Gastrocnemius medialis (tissue), 4 donors: ENCODE results near the gene MEGF11. TPM values are rescaled to one million over a fixed set of nuclear protein-coding genes. Genes with fewer than 3 reads are reported as not detected.

Experiments used
- ATAC-seq, 2 donors: fragments of 150-250 bp; one replicate each; pipeline ENCODE4 v1.9.1; 2016
- DNase-seq, 2 donors: peaks; one replicate each; pipeline ENCODE4 v3.0.0-alpha.2; 2019
- H3K27ac ChIP-seq, 4 donors: fragments of 200-600 bp; sonication (generic); 1 replicate in 1 of 4; 2 replicates in 3 of 4; pipeline ENCODE4 v1.5.1; 2016 to 2018; ENCODE audit warnings: mild to moderate bottlenecking in 2 of 4, moderate library complexity in 1 of 4
- H3K27me3 ChIP-seq, 3 donors: fragments of 200-600 bp; sonication (generic) in 2 of 3; 1 replicate in 1 of 3; 2 replicates in 2 of 3; pipeline versions ENCODE4 v1.5.1 to v1.6.0; 2016 to 2019; ENCODE audit warnings: mild to moderate bottlenecking in 1 of 3, moderate library complexity in 1 of 3
- H3K36me3 ChIP-seq, 2 donors: fragments of 200-600 bp; sonication (generic) in 1 of 2; one replicate each; pipeline ENCODE4 v1.5.1; 2017 to 2018
- H3K4me1 ChIP-seq, 2 donors: fragments of 200-600 bp; sonication (generic) in 1 of 2; one replicate each; pipeline ENCODE4 v1.5.1; 2016 to 2017; ENCODE audit warnings: mild to moderate bottlenecking in 2 of 2
- H3K4me3 ChIP-seq, 4 donors: fragments of 200-600 bp; sonication (generic) in 3 of 4; 1 replicate in 1 of 4; 2 replicates in 3 of 4; pipeline ENCODE4 v1.5.1; 2016 to 2019; ENCODE audit warnings: mild to moderate bottlenecking in 2 of 4
- H3K9me3 ChIP-seq, 3 donors: fragments of 200-600 bp; sonication (generic) in 2 of 3; 1 replicate in 1 of 3; 2 replicates in 2 of 3; pipeline ENCODE4 v1.5.1; 2016 to 2019
- CTCF ChIP-seq, 5 experiments: fragments of 450-650 bp in 3 of 5; fragments of 200-600 bp in 2 of 5; sonication (generic) in 2 of 5; IDR thresholded peaks in 4 of 5; conservative IDR thresholded peaks in 1 of 5; 1 replicate in 4 of 5; 2 replicates in 1 of 5; pipeline ENCODE4 v1.5.1; 2016 to 2019; ENCODE audit warnings: antibody characterized with exemption in 5 of 5, mild to moderate bottlenecking in 3 of 5, moderate library complexity in 3 of 5
- POLR2A ChIP-seq, 2 donors: fragments of 450-650 bp; IDR thresholded peaks; one replicate each; pipeline ENCODE4 v1.6.1; 2017; ENCODE audit warnings: antibody characterized with exemption in 2 of 2, mild to moderate bottlenecking in 2 of 2, moderate library complexity in 2 of 2
- in situ Hi-C, 4 donors: fragments of 200-750 bp; cut with MboI; loops; one replicate each; pipeline versions ENCODE4 v1.15.0 to v1.8.0; 2017; ENCODE audit warnings: low sequenced_read_pairs in 4 of 4
- intact Hi-C: fragments of 100-400 bp; cut with DNase I; formaldehyde crosslinking; loops from one replicate; pipeline ENCODE4 v1.15.1; 2023; ENCODE audit warnings: low total_unique reads
- microRNA-seq, 2 donors: library from miRNA; unstranded; fragments of <30 nt; microRNA quantifications; one replicate each; pipeline ENCODE4, GENCODE V29; 2016; ENCODE audit warnings: borderline replicate concordance in 2 of 2
- total RNA-seq, 4 donors: library from RNA; depleted of rRNA; stranded (reverse); fragments of >200 nt; gene quantifications; one replicate each; pipeline versions ENCODE4 v1.1.0 to v1.2.3, GENCODE V29; 2016

MEGF11 gene
- total RNA-seq, 4 donors from 2014 or later, result not detected

DNA sequence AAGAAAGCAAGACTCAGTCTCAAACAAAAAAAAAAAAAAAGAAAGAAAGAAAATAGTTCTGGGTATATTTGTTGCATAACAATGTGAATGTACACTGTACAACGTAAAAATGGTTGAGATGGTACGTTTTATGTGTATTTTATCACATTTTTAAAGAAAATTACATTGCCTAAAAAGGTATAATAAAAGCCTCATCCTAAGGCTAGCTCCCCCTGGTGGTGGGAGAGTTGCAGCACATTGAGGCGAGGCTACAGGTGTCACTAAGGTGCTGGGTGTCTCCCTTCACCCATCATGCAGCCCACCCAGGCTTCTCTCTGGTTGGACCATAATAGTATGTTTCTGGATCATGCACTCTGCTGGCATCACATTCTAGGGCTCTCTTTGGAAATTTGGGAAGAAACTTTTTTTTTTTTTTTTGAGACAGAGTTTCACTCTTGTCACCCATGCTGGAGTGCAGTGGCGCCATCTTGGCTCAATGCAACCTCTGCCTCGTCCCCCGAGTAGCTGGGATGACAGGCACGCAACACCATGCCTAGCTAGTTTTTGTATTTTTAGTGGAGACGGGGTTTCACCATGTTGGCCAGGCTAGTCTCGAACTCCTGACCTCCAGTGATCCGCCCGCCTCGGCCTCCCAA lies 396.6 kb downstream of the MEGF11 start:
- in situ Hi-C loops, result loop anchor here (25.0 kb wide), 1 partner anchor 220 kb away; no protein-coding TSS in a partner anchor
- intact Hi-C loops, result loop anchor here (1.0 kb wide), 1 partner anchor 25 kb away; no protein-coding TSS in a partner anchor
- TF ChIP-seq CTCF (IDR thresholded peaks at IDR 0.05 in 4 of 5, conservative IDR thresholded peaks at IDR 0.05 in 1 of 5) (peak; percentile 49 to 77 (median 70)), POLR2A (IDR thresholded peaks at IDR 0.05) (no peak)
- peak in 1 of 2 donors; percentile 44 for DNase-seq
- Histone ChIP-seq H3K4me1 (peaks cover 13 to 14% of the 10 kb centered on the region in 2 donors), H3K27me3 (no peaks in the 10 kb centered on the region), H3K36me3 (no peaks in the 10 kb centered on the region), H3K4me3 (no peak overlapping the region), H3K9me3 (no peaks in the 10 kb centered on the region), H3K27ac (peak overlapping the region in 2 of 4 donors; percentile 28 to 85)
- ATAC-seq, result peak in 1 of 2 donors; percentile 16

DNA sequence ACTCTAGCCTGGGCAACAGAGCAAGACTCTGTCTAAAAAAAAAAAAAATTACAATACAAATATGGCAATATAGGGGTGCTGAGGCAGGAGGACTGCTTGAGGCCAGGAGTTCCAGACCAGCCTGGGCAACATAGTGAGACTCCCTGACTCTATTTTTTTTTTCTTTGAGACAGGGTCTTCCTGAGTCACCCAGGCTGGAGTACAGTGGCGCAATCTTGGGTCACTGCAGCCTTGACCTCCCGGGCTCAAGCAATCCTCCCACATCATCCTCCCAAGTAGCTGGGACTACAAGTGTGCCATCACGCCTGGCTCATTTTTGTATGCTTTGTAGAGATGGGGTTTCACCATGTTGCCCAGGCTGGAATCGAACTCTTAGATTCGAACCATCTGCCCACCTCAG lies 401.6 kb downstream of the MEGF11 start:
- Histone ChIP-seq H3K27me3 (no peaks in the 10 kb centered on the region), H3K27ac (no peak overlapping the region), H3K9me3 (no peaks in the 10 kb centered on the region), H3K4me3 (no peak overlapping the region), H3K36me3 (no peaks in the 10 kb centered on the region), H3K4me1 (no peaks in the 10 kb centered on the region)
- ATAC-seq (no peak), DNase-seq (no peak)
- intact Hi-C loops, result no loop called here
- in situ Hi-C loops, result loop anchor here (25.0 kb wide), 1 partner anchor 215 kb away; no protein-coding TSS in a partner anchor
- TF ChIP-seq CTCF (IDR thresholded peaks at IDR 0.05 in 4 of 5, conservative IDR thresholded peaks at IDR 0.05 in 1 of 5) (no peak), POLR2A (IDR thresholded peaks at IDR 0.05) (no peak)

DNA sequence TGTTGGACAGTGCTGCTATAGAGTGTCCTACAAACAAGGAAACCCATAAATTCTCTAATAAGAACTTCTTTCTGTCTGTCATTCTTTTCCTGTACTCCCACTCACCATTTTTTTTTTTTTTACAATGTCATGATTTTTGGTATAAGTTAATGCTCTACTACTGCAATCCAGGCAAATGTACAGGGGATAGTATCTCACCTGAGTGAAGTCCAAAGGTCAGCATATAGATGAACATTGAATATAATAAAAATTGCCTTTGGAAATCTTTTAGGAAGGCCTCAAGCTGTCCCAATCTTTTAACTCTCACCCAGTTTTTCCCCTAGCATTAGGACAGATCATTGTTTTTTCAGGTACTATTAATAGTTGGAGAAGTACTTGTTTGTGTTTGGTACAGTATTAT lies 405.6 kb downstream of the MEGF11 start:
- in situ Hi-C loops, result no loop called here
- DNase-seq (no peak), ATAC-seq (no peak)
- Histone ChIP-seq H3K9me3 (no peaks in the 10 kb centered on the region), H3K4me1 (no peaks in the 10 kb centered on the region), H3K27ac (no peak overlapping the region), H3K36me3 (no peaks in the 10 kb centered on the region), H3K4me3 (no peak overlapping the region), H3K27me3 (no peaks in the 10 kb centered on the region)
- no peak for TF ChIP-seq POLR2A (IDR thresholded peaks at IDR 0.05)
- no peak for TF ChIP-seq CTCF (IDR thresholded peaks at IDR 0.05 in 4 of 5, conservative IDR thresholded peaks at IDR 0.05 in 1 of 5)
- intact Hi-C loops, result no loop called here

DNA sequence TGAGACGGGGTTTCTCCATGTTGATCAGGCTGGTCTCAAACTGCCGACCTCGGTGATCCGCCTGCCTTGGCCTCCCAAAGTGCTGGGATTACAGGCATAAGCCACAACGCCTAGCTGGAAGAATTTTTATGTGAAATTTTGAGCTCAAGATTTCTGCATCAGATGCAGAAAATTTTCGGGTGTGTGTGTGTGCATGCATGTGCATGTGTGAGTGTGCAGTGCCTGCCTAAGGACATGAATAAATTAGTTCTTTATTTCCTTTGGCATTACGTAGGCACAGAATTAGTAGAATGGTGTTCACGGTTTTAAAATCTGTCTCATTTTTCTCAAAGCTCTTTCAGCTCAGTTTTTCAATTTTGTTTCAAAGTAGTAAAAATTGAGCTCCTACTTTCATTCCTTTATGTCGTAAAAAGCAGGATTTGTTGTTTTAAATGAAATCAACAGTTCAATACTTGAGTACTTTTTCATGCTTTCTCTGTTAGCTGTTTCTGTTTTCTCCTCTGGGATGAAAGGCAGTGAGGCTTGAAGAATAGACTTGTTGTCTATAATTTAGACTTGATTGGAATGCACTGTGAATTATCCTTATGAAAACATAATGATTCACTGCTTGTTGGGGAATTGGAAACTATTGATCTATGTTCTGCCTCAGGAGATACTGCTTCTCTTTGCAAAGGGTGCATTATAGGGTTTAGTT lies 407.6 kb downstream of the MEGF11 start:
- H3K9me3 ChIP-seq, result no peaks in the 10 kb centered on the region
- no peaks in the 10 kb centered on the region for H3K36me3 ChIP-seq
- intact Hi-C loops, result no loop called here
- TF ChIP-seq POLR2A (IDR thresholded peaks at IDR 0.05) (no peak), CTCF (IDR thresholded peaks at IDR 0.05 in 4 of 5, conservative IDR thresholded peaks at IDR 0.05 in 1 of 5) (no peak)
- no peak for ATAC-seq
- H3K27me3 ChIP-seq, result no peaks in the 10 kb centered on the region
- no peaks in the 10 kb centered on the region for H3K4me1 ChIP-seq
- no peak overlapping the region for H3K27ac ChIP-seq
- in situ Hi-C loops, result no loop called here
- no peak overlapping the region for H3K4me3 ChIP-seq
- DNase-seq, result no peak

Small RNA genes lying within 50 kb of the gene (microRNA-seq; reads per million reads assigned to microRNA genes)
- 0 reads per million in 2 donors for gene MIR4311

Other genes with a start within 250 kb of the MEGF11 start
- 10 to 100 TPM; 21.9 to 35.1 (median 32.1) TPM for gene DIS3L, start 39.8 kb upstream of the MEGF11 start, total RNA-seq
- gene TIPIN, start 102.9 kb upstream of the MEGF11 start, total RNA-seq, result 1 to 10 TPM in 3 of 4 donors, under 1 TPM in 1; 0.66 to 6.0 (median 3.6) TPM
- 100 to 1,000 TPM in 1 of 4 donors, 10 to 100 TPM in 3; 50.4 to 112 (median 69.5) TPM for gene MAP2K1, start 133.2 kb upstream of the MEGF11 start, total RNA-seq
- gene SNAPC5, start 244.0 kb upstream of the MEGF11 start, total RNA-seq, result 10 to 100 TPM; 39.6 to 58.8 (median 50.8) TPM